Neutrophil (primary cell): Measurements from ENCODE around the gene CDKL1.

ENCODE experiments used
- H3K27ac ChIP-seq: fragments of 200-600 bp; sonication (generic); 2 replicates; pipeline ENCODE4 v1.5.1; 2016; ENCODE audit warnings: mild to moderate bottlenecking, moderate library complexity
- H3K27me3 ChIP-seq: fragments of 200-600 bp; sonication (generic); 2 replicates; pipeline ENCODE4 v1.6.0; 2016; ENCODE audit warnings: mild to moderate bottlenecking
- H3K36me3 ChIP-seq: fragments of 200-600 bp; sonication (generic); 2 replicates; pipeline ENCODE4 v1.5.1; 2017
- H3K4me1 ChIP-seq, 2 experiments: fragments of 200-600 bp in 1 of 2; sonication (generic) in 1 of 2; 1 replicate in 1 of 2; 2 replicates in 1 of 2; pipeline versions ENCODE4 v1.5.1 to v1.6.1; 2013 to 2016; ENCODE audit warnings: low read depth in 1 of 2, low read length in 1 of 2, mild to moderate bottlenecking in 1 of 2, moderate library complexity in 1 of 2; ENCODE audit not compliant: control insufficient read depth in 1 of 2, insufficient read depth in 1 of 2
- H3K4me3 ChIP-seq, 2 experiments: fragments of 200-600 bp in 1 of 2; sonication (generic) in 1 of 2; 1 replicate in 1 of 2; 2 replicates in 1 of 2; pipeline ENCODE4 v1.5.1; 2013 to 2016; ENCODE audit warnings: low read depth in 1 of 2, low read length in 1 of 2, mild to moderate bottlenecking in 1 of 2, moderate library complexity in 1 of 2
- H3K9me3 ChIP-seq: fragments of 200-600 bp; sonication (generic); 2 replicates; pipeline ENCODE4 v1.5.1; 2016
- CTCF ChIP-seq: fragments of 200-600 bp; sonication (generic); IDR thresholded peaks from 2 replicates; pipeline ENCODE4 v1.5.1; 2016; ENCODE audit warnings: antibody characterized with exemption

Gene CDKL1

GRCh38 chr14:50312734-50313054, 84.0 kb downstream of the CDKL1 start:
- Histone ChIP-seq H3K27ac (peak overlapping the region; percentile 89), H3K4me1 (peaks cover 18% of the 10 kb centered on the region in 2 experiments), H3K4me3 (peak overlapping the region; percentile 89 to 92), H3K27me3 (no peaks in the 10 kb centered on the region), H3K36me3 (no peaks in the 10 kb centered on the region), H3K9me3 (no peaks in the 10 kb centered on the region)
- no peak for TF ChIP-seq CTCF

- Histone ChIP-seq H3K4me3 (peak within 1 kb of the TSS; percentile 89 to 92), H3K9me3 (no peaks in the 10 kb centered on the region), H3K27me3 (no peaks in the 10 kb centered on the region), H3K36me3 (no peaks in the 10 kb centered on the region), H3K27ac (peak within 1 kb of the TSS; percentile 89), H3K4me1 (peaks cover 18% of the 10 kb centered on the region in 2 experiments)
- TF ChIP-seq CTCF = no peak
Measured at GRCh38 chr14:50311972-50312733, 84.5 kb downstream of the CDKL1 start, which contains the start of the genes DMAC2L and L2HGDH. DMAC2L (plus strand) TSS chr14:50312324; CDS start chr14:50321488, 9,164 bp downstream. L2HGDH (minus strand) TSS chr14:50312229; CDS start chr14:50312150, 79 bp downstream.

GRCh38 chr14:50311337-50311971, 85.2 kb downstream of the CDKL1 start:
- peak overlapping the region; percentile 89 to 92 for H3K4me3 ChIP-seq
- H3K36me3 ChIP-seq = no peaks in the 10 kb centered on the region
- peak overlapping the region; percentile 89 for H3K27ac ChIP-seq
- no peaks in the 10 kb centered on the region for H3K27me3 ChIP-seq
- no peak for TF ChIP-seq CTCF
- no peaks in the 10 kb centered on the region for H3K9me3 ChIP-seq
- peaks cover 18% of the 10 kb centered on the region in 2 experiments for H3K4me1 ChIP-seq

GRCh38 chr14:50310445-50310844, 86.2 kb downstream of the CDKL1 start:
- Histone ChIP-seq H3K27ac (no peak overlapping the region), H3K27me3 (no peaks in the 10 kb centered on the region), H3K4me3 (no peak overlapping the region), H3K4me1 (peaks cover 18% of the 10 kb centered on the region in 2 experiments), H3K36me3 (no peaks in the 10 kb centered on the region), H3K9me3 (no peaks in the 10 kb centered on the region)
- no peak for TF ChIP-seq CTCF

GRCh38 chr14:50308363-50308915, 88.2 kb downstream of the CDKL1 start:
- Histone ChIP-seq H3K27me3 (no peaks in the 10 kb centered on the region), H3K36me3 (no peaks in the 10 kb centered on the region), H3K4me1 (peaks cover 25 to 27% of the 10 kb centered on the region in 2 experiments), H3K9me3 (no peaks in the 10 kb centered on the region), H3K27ac (no peak overlapping the region), H3K4me3 (no peak overlapping the region)
- TF ChIP-seq CTCF = no peak
